Esophagus muscularis mucosa (tissue), 4 donors: ENCODE data around the gene ABLIM3. TPM values are rescaled to one million over a fixed set of nuclear protein-coding genes. Genes with fewer than 3 reads are reported as not detected.

Source experiments
- DNase-seq: peaks from one replicate; pipeline ENCODE4 v3.0.0-alpha.2; 2017; ENCODE audit errors: extremely low spot score
- H3K27ac ChIP-seq, 4 donors: fragments of 200-600 bp; sonication (generic); replicated peaks in 1 of 4; 1 replicate in 3 of 4; 2 replicates in 1 of 4; pipeline ENCODE4 v1.5.1; 2016 to 2019; ENCODE audit warnings: mild to moderate bottlenecking in 1 of 4
- H3K27me3 ChIP-seq, 4 donors: fragments of 200-600 bp; sonication (generic); one replicate each; pipeline versions ENCODE4 v1.5.1 to v1.6.0; 2016 to 2019
- H3K36me3 ChIP-seq, 4 donors: fragments of 200-600 bp; sonication (generic); one replicate each; pipeline ENCODE4 v1.5.1; 2016 to 2019
- H3K4me1 ChIP-seq, 4 donors: fragments of 200-600 bp; sonication (generic); one replicate each; pipeline ENCODE4 v1.5.1; 2016 to 2019
- H3K4me3 ChIP-seq, 4 donors: fragments of 200-600 bp; sonication (generic); 1 replicate in 2 of 4; 2 replicates in 2 of 4; pipeline ENCODE4 v1.5.1; 2016 to 2019; ENCODE audit warnings: mild to moderate bottlenecking in 4 of 4, moderate library complexity in 1 of 4
- H3K9me3 ChIP-seq, 4 donors: fragments of 200-600 bp; sonication (generic); 1 replicate in 3 of 4; 2 replicates in 1 of 4; pipeline ENCODE4 v1.5.1; 2016 to 2019
- CTCF ChIP-seq, 3 experiments: fragments of 200-600 bp in 2 of 3; fragments of 450-650 bp in 1 of 3; sonication (generic) in 2 of 3; IDR thresholded peaks; one replicate each; pipeline ENCODE4 v1.5.1; 2017 to 2019; ENCODE audit warnings: antibody characterized with exemption in 3 of 3, mild to moderate bottlenecking in 2 of 3, moderate library complexity in 1 of 3
- EP300 ChIP-seq: sonication (generic); formaldehyde crosslinking; IDR thresholded peaks from one replicate; pipeline ENCODE4 v1.6.1; 2017; ENCODE audit warnings: antibody characterized with exemption
- POLR2A ChIP-seq: fragments of 450-650 bp; IDR thresholded peaks from one replicate; pipeline ENCODE4 v1.6.1; 2017; ENCODE audit warnings: antibody characterized with exemption, moderate library complexity, mild to moderate bottlenecking, low read depth
- POLR2AphosphoS5 ChIP-seq, 2 donors: sonication (generic); formaldehyde crosslinking; IDR thresholded peaks; one replicate each; pipeline ENCODE4 v1.6.1; 2017; ENCODE audit warnings: antibody characterized with exemption in 2 of 2
- WGBS: methylation state at CpG from one replicate; pipeline ENCODE4 v1.1.5; 2018; 5-methylcytosine and 5-hydroxymethylcytosine counted together
- intact Hi-C: fragments of 100-400 bp; cut with DNase I; formaldehyde crosslinking; loops from one replicate; pipeline ENCODE4 v1.15.1; 2023
- total RNA-seq, 4 donors: library from RNA; depleted of rRNA; stranded (reverse); fragments of >200 nt; gene quantifications; one replicate each; pipeline versions ENCODE4 v1.1.0 to v1.2.1, GENCODE V29; 2016

The ABLIM3 gene
- total RNA-seq, 4 donors from 2014 or later: 40.9 to 64.5 (median 45.8) TPM

- Histone ChIP-seq H3K9me3 (no peaks in the 10 kb centered on the region), H3K27me3 (no peaks in the 10 kb centered on the region), H3K27ac (no peak overlapping the region), H3K36me3 (no peaks in the 10 kb centered on the region), H3K4me3 (no peak overlapping the region), H3K4me1 (peaks cover 50 to 86% (median 60%) of the 10 kb centered on the region in 4 donors)
- intact Hi-C loops: no loop called here
- no peak for DNase-seq
- 96% methylated on average over 4 of the region's 4 CpGs for WGBS
- TF ChIP-seq EP300 (no peak), POLR2A (no peak), CTCF (IDR thresholded peaks at IDR 0.05) (no peak), POLR2AphosphoS5 (IDR thresholded peaks at IDR 0.05) (no peak)
Observed at GRCh38 chr5:149156435-149157083, 15.3 kb downstream of the ABLIM3 start.

DNA sequence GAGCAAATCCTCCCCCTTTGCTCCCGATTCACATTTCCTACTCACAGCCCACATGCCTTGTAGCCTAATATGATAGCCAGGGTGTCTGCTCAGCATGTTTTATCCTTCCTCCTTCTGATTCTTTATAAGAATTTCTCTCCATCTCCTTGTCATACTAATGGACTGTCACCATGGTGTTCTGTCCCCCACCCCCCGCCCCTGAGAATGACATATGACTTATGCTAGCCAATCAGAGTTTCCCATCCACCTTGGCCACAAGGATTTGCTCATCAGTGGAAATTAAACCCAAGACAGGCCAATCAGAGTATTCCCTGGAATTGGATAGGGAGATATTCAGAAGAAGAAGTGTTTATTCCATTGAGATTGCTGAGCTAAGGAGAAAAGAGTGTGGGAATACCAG lies 16.0 kb downstream of the ABLIM3 start:
- no peak for DNase-seq
- no peak for TF ChIP-seq CTCF (IDR thresholded peaks at IDR 0.05)
- TF ChIP-seq EP300: no peak
- no peak for TF ChIP-seq POLR2A
- TF ChIP-seq POLR2AphosphoS5 (IDR thresholded peaks at IDR 0.05): no peak
- Histone ChIP-seq H3K27ac (no peak overlapping the region), H3K4me3 (no peak overlapping the region), H3K9me3 (no peaks in the 10 kb centered on the region), H3K36me3 (no peaks in the 10 kb centered on the region), H3K27me3 (no peaks in the 10 kb centered on the region), H3K4me1 (peaks cover 50 to 86% (median 57%) of the 10 kb centered on the region in 4 donors)
- intact Hi-C loops: no loop called here
- 93% methylated on average over 2 of the region's 2 CpGs for WGBS

- H3K4me3 ChIP-seq: no peak overlapping the region
- DNase-seq: no peak
- no peaks in the 10 kb centered on the region for H3K36me3 ChIP-seq
- H3K4me1 ChIP-seq: peaks cover 31 to 73% (median 38%) of the 10 kb centered on the region in 4 donors
- H3K27ac ChIP-seq: peak overlapping the region in 1 of 4 donors; percentile 30
- no peaks in the 10 kb centered on the region for H3K9me3 ChIP-seq
- H3K27me3 ChIP-seq: no peaks in the 10 kb centered on the region
- TF ChIP-seq POLR2A (no peak), CTCF (IDR thresholded peaks at IDR 0.05) (no peak), EP300 (no peak)
- WGBS: 77% methylated on average over 3 of the region's 3 CpGs
- intact Hi-C loops: no loop called here
Observed at GRCh38 chr5:149160291-149160787, 19.0 kb downstream of the ABLIM3 start.

- TF ChIP-seq POLR2AphosphoS5 (IDR thresholded peaks at IDR 0.05): no peak
- no peak for TF ChIP-seq POLR2A
- no peak for TF ChIP-seq CTCF (IDR thresholded peaks at IDR 0.05)
- no peak for TF ChIP-seq EP300
- H3K4me1 ChIP-seq: peaks cover 26 to 65% (median 34%) of the 10 kb centered on the region in 4 donors
- H3K36me3 ChIP-seq: no peaks in the 10 kb centered on the region
- DNase-seq: no peak
- 83% methylated on average over 9 of the region's 9 CpGs for WGBS
- intact Hi-C loops: no loop called here
- no peaks in the 10 kb centered on the region for H3K27me3 ChIP-seq
- peak overlapping the region in 2 of 4 donors; percentile 30 for H3K27ac ChIP-seq
- no peak overlapping the region for H3K4me3 ChIP-seq
- no peaks in the 10 kb centered on the region for H3K9me3 ChIP-seq
Observed at GRCh38 chr5:149161026-149161687, 19.9 kb downstream of the ABLIM3 start.
